ENCODE measurements around the gene REC8. TPM values are rescaled to one million over a fixed set of nuclear protein-coding genes. Genes with fewer than 3 reads are reported as not detected.

REC8 gene
- total and polyA plus RNA-seq, 4 donors, result 2.3 to 4.7 (median 3.8) TPM

DNA sequence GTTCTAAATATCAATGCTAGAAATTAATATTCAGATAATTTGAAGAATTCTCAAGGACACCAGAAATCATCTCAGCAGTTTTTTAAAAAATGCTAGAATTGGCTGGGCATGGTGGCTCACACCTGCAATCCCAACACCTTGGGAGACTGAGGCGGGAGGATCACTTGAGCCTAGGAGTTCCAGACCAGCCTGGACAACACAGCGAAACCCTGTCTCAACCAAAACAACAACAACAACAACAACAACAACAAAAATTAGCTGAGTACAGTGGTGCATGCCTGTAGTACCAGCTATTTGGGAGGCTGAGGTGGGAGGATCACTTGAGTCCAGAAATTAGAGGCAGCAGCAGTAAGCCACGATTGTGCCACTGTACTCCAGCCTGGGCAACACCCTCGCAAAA, 47.2 kb downstream of the REC8 start:
- 94% methylated on average over 4 of the region's 4 CpGs for WGBS

DNA sequence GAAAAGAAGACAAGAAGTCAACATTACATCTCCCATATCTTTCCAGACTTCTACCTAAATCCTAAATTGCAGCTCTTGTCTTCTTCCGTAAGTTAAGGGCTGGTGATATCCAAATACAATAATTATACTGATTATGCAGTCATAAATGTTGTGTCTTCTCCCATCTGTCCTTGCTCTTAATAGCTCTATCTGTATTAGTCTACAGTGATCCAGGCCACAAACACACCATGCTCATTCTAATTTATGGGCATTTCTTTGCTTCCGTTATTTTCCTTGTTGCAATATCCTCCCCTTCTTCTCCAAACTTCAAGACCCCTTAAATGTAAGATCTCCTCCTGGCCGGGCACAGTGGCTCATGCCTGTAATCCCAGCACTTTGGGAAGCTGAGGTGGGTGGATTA, 47.6 kb downstream of the REC8 start:
- Histone ChIP-seq H3K4me1 (ENCODE audit: control insufficient read depth in 4 of 4, insufficient read depth in 4 of 4, low read length in 3 of 4) (peaks cover 0 to 12% (median 6%) of the 10 kb centered on the region in 4 donors), H3K36me3 (ENCODE audit: control insufficient read depth in 4 of 4, insufficient read depth in 3 of 4, low read depth in 1 of 4, low read length in 3 of 4) (peaks cover 0 to 5% (median under 1%) of the 10 kb centered on the region in 4 donors), H3K27ac (ENCODE audit: low read depth in 1 of 2, low read length in 2 of 2) (no peak overlapping the region), H3K27me3 (ENCODE audit: control insufficient read depth in 4 of 4, insufficient read depth in 4 of 4, low read length in 3 of 4) (no peaks in the 10 kb centered on the region), H3K9me3 (ENCODE audit: control insufficient read depth in 4 of 4, low read length in 3 of 4) (no peaks in the 10 kb centered on the region), H3K9ac (ENCODE audit: low read depth in 1 of 2, low read length in 2 of 2) (no peak overlapping the region), H3K4me3 (ENCODE audit: low read depth in 1 of 3, low read length in 3 of 3) (no peak overlapping the region)
- DNase-seq (ENCODE audit: low spot score), result no peak
- WGBS, result 63% methylated on average over 3 of the region's 3 CpGs
- TF ChIP-seq FOXA2 (IDR thresholded peaks at IDR 0.05) (no peak), SP1 (IDR thresholded peaks at IDR 0.05) (no peak), TAF1 (conservative IDR thresholded peaks at IDR 0.05) (no peak), FOXA1 (IDR thresholded peaks at IDR 0.05) (no peak), RAD21 (IDR thresholded peaks at IDR 0.05) (no peak), HNF4G (IDR thresholded peaks at IDR 0.05) (no peak), HNF4A (conservative IDR thresholded peaks at IDR 0.05) (no peak), RXRA (IDR thresholded peaks at IDR 0.05) (no peak), GABPA (IDR thresholded peaks at IDR 0.05 in 1 of 2, conservative IDR thresholded peaks at IDR 0.05 in 1 of 2) (no peak)
- TF ChIP-seq, protein P1, sequence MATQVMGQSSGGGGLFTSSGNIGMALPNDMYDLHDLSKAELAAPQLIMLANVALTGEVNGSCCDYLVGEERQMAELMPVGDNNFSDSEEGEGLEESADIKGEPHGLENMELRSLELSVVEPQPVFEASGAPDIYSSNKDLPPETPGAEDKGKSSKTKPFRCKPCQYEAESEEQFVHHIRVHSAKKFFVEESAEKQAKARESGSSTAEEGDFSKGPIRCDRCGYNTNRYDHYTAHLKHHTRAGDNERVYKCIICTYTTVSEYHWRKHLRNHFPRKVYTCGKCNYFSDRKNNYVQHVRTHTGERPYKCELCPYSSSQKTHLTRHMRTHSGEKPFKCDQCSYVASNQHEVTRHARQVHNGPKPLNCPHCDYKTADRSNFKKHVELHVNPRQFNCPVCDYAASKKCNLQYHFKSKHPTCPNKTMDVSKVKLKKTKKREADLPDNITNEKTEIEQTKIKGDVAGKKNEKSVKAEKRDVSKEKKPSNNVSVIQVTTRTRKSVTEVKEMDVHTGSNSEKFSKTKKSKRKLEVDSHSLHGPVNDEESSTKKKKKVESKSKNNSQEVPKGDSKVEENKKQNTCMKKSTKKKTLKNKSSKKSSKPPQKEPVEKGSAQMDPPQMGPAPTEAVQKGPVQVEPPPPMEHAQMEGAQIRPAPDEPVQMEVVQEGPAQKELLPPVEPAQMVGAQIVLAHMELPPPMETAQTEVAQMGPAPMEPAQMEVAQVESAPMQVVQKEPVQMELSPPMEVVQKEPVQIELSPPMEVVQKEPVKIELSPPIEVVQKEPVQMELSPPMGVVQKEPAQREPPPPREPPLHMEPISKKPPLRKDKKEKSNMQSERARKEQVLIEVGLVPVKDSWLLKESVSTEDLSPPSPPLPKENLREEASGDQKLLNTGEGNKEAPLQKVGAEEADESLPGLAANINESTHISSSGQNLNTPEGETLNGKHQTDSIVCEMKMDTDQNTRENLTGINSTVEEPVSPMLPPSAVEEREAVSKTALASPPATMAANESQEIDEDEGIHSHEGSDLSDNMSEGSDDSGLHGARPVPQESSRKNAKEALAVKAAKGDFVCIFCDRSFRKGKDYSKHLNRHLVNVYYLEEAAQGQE (IDR thresholded peaks at IDR 0.05), result no peak
- TF ChIP-seq, protein P2, sequence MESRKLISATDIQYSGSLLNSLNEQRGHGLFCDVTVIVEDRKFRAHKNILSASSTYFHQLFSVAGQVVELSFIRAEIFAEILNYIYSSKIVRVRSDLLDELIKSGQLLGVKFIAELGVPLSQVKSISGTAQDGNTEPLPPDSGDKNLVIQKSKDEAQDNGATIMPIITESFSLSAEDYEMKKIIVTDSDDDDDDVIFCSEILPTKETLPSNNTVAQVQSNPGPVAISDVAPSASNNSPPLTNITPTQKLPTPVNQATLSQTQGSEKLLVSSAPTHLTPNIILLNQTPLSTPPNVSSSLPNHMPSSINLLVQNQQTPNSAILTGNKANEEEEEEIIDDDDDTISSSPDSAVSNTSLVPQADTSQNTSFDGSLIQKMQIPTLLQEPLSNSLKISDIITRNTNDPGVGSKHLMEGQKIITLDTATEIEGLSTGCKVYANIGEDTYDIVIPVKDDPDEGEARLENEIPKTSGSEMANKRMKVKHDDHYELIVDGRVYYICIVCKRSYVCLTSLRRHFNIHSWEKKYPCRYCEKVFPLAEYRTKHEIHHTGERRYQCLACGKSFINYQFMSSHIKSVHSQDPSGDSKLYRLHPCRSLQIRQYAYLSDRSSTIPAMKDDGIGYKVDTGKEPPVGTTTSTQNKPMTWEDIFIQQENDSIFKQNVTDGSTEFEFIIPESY (IDR thresholded peaks at IDR 0.05), result no peak
- TF ChIP-seq, protein P3, sequence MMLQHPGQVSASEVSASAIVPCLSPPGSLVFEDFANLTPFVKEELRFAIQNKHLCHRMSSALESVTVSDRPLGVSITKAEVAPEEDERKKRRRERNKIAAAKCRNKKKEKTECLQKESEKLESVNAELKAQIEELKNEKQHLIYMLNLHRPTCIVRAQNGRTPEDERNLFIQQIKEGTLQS (IDR thresholded peaks at IDR 0.05), result no peak
- TF ChIP-seq, protein P4, sequence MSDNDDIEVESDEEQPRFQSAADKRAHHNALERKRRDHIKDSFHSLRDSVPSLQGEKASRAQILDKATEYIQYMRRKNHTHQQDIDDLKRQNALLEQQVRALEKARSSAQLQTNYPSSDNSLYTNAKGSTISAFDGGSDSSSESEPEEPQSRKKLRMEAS (IDR thresholded peaks at IDR 0.05), result no peak

More for the DNA sequence above, 47.2 kb downstream of the REC8 start:
- no peaks in the 10 kb centered on the region for H3K27me3 ChIP-seq (ENCODE audit: control insufficient read depth in 4 of 4, insufficient read depth in 4 of 4, low read length in 3 of 4)
- no peak overlapping the region for H3K9ac ChIP-seq (ENCODE audit: low read depth in 1 of 2, low read length in 2 of 2)
- H3K9me3 ChIP-seq (ENCODE audit: control insufficient read depth in 4 of 4, low read length in 3 of 4), result no peaks in the 10 kb centered on the region
- H3K4me1 ChIP-seq (ENCODE audit: control insufficient read depth in 4 of 4, insufficient read depth in 4 of 4, low read length in 3 of 4), result peaks cover 0 to 14% (median 6%) of the 10 kb centered on the region in 4 donors
- peaks cover 0 to 5% (median under 1%) of the 10 kb centered on the region in 4 donors for H3K36me3 ChIP-seq (ENCODE audit: control insufficient read depth in 4 of 4, insufficient read depth in 3 of 4, low read depth in 1 of 4, low read length in 3 of 4)
- H3K27ac ChIP-seq (ENCODE audit: low read depth in 1 of 2, low read length in 2 of 2), result no peak overlapping the region
- DNase-seq (ENCODE audit: low spot score), result no peak
- no peak overlapping the region for H3K4me3 ChIP-seq (ENCODE audit: low read depth in 1 of 3, low read length in 3 of 3)
- TF ChIP-seq RXRA (IDR thresholded peaks at IDR 0.05), result no peak
- no peak for TF ChIP-seq TAF1 (conservative IDR thresholded peaks at IDR 0.05)
- no peak for TF ChIP-seq FOXA1 (IDR thresholded peaks at IDR 0.05)
- TF ChIP-seq, protein P1 (IDR thresholded peaks at IDR 0.05), result no peak
- TF ChIP-seq SP1 (IDR thresholded peaks at IDR 0.05), result no peak
- no peak for TF ChIP-seq HNF4G (IDR thresholded peaks at IDR 0.05)
- no peak for TF ChIP-seq HNF4A (conservative IDR thresholded peaks at IDR 0.05)
- no peak for TF ChIP-seq GABPA (IDR thresholded peaks at IDR 0.05 in 1 of 2, conservative IDR thresholded peaks at IDR 0.05 in 1 of 2)
- TF ChIP-seq RAD21 (IDR thresholded peaks at IDR 0.05), result no peak
- TF ChIP-seq, protein P4 (IDR thresholded peaks at IDR 0.05), result no peak
- no peak for TF ChIP-seq EGR1 (IDR thresholded peaks at IDR 0.05; ENCODE audit: low read depth in 2 of 2)
- TF ChIP-seq, protein P5, sequence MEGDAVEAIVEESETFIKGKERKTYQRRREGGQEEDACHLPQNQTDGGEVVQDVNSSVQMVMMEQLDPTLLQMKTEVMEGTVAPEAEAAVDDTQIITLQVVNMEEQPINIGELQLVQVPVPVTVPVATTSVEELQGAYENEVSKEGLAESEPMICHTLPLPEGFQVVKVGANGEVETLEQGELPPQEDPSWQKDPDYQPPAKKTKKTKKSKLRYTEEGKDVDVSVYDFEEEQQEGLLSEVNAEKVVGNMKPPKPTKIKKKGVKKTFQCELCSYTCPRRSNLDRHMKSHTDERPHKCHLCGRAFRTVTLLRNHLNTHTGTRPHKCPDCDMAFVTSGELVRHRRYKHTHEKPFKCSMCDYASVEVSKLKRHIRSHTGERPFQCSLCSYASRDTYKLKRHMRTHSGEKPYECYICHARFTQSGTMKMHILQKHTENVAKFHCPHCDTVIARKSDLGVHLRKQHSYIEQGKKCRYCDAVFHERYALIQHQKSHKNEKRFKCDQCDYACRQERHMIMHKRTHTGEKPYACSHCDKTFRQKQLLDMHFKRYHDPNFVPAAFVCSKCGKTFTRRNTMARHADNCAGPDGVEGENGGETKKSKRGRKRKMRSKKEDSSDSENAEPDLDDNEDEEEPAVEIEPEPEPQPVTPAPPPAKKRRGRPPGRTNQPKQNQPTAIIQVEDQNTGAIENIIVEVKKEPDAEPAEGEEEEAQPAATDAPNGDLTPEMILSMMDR (IDR thresholded peaks at IDR 0.05; ENCODE audit: low read depth, low read length, missing input control), result no peak
- no peak for TF ChIP-seq YY1 (IDR thresholded peaks at IDR 0.05)
- no peak for TF ChIP-seq JUND (IDR thresholded peaks at IDR 0.05)
